HG03571 (cell line): Measurements from ENCODE around the gene CLDN20.
A peak's percentile ranks its signal among the peaks of the same experiment; 100 is the strongest.

ENCODE experiments used
- ATAC-seq: cut with Tn5 transposase; IDR thresholded peaks from one replicate; pipeline ENCODE4 v1.9.1; 2021; ENCODE audit not compliant: unreplicated experiment

The CLDN20 gene

GRCh38 chr6:155244434-155244833 lies 19.4 kb upstream of the CLDN20 start:
- no peak for ATAC-seq

DNA sequence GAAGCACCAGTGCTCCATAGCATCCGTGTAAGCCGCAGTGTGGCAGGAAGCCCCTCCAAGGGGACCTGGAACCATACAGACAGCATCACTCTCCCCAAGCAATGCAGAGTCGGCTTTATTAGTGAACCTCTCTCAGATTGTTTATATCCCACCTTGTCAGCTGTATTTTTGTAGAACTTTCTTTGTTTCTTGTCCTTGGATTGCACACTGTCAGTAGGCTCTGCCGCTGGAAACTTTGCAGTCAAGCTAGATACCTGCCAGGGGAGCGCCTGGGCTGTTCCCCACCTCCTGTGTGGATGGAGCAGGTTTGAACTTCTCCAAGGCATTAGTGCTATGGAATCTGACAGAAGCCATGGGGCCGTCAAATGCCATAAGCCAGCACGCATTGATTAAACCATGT lies 18.6 kb upstream of the CLDN20 start:
- ATAC-seq = no peak

- no peak for ATAC-seq
Measured at GRCh38 chr6:155245831-155246230, 18.0 kb upstream of the CLDN20 start.

DNA sequence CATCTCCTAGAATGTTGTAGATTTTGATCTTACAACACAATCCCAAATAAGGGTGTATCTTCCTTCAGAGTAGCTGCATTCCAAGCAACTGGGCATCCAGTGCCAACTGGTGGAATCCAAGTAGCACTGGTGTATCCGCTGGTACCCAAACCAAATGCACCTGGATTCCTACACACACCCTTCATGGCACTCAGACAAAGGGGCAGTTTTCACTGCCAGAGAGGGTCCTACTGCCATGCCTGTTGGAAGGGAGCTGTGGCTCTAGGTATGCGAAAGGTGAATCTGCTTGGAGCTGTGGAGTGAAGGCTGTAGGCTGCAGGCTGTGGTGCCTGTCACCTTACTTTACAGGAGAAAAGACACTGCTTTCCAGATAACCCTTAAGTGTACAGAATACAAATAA lies 17.0 kb upstream of the CLDN20 start:
- ATAC-seq = no peak

DNA sequence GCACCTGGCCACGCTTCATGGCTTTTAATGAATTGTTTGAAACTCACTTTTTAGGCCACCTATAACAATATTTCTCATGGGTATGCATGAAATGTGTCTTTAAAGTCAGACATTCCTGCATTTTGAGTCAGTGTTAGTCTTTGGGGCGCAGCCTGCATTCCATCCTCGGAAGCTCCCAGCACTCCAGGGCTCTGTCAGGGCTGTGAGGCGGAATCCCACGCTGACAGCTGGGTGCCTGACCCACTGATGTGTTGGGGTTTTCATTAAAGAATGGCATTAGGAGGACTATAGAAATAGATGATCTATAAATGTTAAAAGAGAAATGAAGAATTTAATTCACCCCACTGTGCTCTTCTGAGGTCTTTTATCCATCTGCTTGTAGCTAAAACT lies 16.2 kb upstream of the CLDN20 start:
- ATAC-seq = no peak

DNA sequence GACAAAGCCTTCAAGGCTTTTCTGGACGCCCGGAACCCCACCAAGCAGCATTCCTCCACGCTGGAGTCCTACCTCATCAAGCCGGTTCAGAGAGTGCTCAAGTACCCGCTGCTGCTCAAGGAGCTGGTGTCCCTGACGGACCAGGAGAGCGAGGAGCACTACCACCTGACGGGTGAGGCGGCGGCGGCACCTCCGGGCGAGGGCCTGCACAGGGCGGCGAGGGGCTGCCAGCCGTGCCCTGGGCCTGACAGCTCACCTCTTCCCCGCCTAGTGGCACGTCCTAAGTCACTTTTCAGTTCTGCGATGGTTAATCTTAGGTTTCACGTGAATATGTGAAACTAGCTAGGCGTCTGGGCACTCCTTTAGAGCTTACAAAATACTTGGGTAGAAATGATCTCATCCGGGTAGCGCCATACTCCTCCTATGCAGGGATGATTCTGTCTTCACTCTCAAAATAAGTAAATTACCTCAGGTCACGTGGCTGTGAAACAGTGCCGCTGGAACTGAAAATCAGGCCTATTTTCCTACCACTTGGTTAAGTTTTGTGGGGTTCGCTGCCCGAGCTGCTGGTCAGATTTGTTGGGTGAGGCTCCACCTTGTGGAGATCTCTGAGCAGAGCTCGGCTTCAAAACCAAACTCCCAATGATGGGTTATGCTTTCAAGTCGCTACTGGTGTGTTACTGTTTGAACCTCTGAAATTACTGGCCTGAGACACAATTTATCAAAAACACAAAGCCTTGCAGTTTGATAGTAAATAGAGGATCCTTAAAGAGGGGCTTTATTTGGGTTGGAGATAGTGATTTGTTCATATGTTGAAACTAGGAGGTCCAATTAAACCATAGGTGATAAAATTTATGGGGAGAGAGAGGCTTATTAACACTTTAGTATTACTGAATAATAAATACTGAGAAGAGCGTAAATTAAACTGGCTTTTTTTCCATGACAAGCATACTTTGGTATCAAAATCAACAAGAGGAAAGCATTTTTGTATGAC lies 15.5 kb upstream of the CLDN20 start:
- no peak for ATAC-seq

- ATAC-seq = no peak
Measured at GRCh38 chr6:155250701-155251381, 13.0 kb upstream of the CLDN20 start.

DNA sequence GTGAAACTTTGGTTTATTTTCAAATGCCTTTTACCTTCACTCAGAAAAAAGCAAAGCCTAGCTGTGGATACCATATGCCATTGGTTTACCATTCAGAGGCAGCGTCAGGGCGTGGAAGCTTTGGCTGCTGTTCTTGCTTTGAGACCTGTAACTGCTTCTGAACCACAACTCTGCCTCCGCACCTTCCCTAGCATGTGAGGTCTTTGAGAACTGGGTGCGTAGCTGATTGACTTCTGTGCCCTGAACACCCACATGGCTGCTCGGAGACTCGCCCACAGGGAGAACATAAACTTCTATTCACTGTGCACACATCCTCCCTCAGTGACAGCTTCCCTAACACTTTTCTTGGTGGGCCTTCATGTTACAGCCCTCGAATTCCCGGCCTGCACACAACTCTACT lies 11.2 kb upstream of the CLDN20 start:
- ATAC-seq = no peak

GRCh38 chr6:155253337-155253736 lies 10.5 kb upstream of the CLDN20 start:
- ATAC-seq = no peak

DNA sequence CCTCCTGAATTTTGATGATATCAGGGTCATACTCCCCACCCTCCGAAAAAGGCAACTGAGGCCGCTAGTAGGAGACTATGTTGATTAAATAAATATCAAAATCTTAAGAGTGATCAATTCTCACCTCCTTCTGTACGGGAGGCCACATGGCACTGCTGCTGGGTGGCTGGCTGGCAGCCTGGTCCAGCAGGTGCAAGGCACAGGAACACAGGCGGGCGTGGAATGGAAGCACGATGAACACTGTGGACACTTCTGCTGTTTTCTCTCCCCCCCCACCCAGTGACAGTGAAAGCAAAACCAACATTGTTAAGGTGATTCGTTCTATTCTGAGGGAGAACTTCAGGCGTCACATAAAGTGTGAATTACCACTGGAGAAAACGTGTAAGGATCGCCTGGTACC lies 9.7 kb upstream of the CLDN20 start:
- ATAC-seq = no peak

- no peak for ATAC-seq
Measured at GRCh38 chr6:155256122-155256795, 7.6 kb upstream of the CLDN20 start.

DNA sequence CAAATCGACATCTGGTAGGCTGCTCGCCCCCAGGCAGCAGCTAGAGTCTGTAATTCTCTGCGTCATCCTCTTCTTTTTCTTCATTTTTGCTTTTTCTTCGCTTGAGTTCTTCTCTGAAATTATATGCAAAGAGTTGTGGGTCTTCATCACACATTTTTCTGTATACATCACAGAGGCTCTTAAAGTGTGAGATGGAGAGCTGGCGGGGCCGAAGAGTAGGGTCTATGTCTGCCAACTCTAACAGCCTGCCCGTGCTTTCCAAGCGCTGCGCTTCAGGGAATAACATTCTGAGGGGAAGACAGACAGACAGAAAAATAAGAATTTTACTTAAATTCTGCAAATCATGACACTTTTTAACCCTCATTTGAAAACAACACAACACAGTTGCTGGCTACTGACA lies 6.0 kb upstream of the CLDN20 start:
- no peak for ATAC-seq

- ATAC-seq = no peak
Measured at GRCh38 chr6:155259204-155259603, 4.6 kb upstream of the CLDN20 start.

DNA sequence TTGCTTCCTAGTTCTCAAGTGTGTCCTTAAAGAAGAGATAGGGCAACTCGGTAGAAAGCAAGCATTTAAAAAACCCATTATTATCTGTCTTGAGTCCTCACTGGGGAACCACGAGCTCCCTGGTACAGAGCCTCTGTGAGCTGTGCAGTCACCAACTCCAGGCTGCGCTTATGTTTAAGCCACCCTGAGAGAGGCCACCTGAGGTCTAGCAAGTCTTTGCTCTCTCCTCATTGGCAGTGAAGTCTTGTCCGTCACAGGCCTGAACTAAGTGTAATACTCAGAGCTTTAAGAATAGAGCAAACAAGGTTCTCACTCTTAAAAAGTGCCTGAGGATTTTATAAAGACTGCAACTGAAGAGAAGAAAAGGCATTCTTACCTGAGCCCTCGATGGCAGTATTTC lies 3.9 kb upstream of the CLDN20 start:
- no peak for ATAC-seq

DNA sequence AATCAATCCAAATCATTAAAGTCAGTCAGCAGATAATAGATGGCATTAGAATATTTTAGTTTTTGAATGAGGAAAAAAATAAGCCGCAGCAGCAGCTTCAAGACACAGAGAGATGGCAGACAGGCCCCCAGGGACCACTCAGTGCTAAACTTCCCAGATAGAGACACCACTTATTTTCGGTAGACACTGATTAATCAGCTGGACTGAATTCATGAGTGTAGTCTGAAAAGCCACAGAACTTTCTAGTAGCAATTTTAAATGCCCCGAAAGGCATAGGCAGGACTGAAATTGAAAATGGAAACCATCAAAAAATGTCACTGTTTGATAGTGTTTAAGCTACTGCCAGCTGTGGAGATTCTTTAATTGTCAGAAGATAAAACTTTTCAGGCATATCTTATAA lies 3.1 kb upstream of the CLDN20 start:
- peak; percentile 81 for ATAC-seq

- no peak for ATAC-seq
Measured at GRCh38 chr6:155261111-155261900, 2.5 kb upstream of the CLDN20 start.

DNA sequence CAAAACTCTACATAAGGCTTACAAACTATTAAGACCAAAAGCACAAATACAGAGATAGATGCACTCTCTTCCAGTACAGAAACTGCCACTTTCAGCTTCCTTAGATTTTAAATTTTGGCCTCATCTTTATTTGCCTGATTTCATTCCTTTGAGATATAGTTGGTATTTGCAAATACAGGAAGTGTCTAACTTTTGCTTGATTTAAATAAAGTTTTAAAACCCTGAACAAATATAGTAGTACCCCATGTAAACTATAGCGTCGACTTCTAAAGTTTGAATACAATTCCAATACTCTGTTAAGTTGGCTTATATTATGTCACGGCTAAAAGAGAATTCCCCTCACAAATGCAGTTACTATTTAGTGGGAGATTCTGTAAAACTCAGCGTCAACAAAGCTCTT lies 1.2 kb upstream of the CLDN20 start:
- no peak for ATAC-seq

- no peak for ATAC-seq
Measured at GRCh38 chr6:155264693-155265320, 994 bp downstream of the CLDN20 start.

- ATAC-seq = no peak
Measured at GRCh38 chr6:155265843-155266535, 2.2 kb downstream of the CLDN20 start.

- no peak for ATAC-seq
Measured at GRCh38 chr6:155267411-155267810, 3.6 kb downstream of the CLDN20 start.
